ENCODE data around the gene ALDH3A1.

Gene ALDH3A1

GRCh38 chr17:19717031-19717360 is 31.1 kb downstream of the ALDH3A1 start:
- no peak for TF ChIP-seq TAF1 (IDR thresholded peaks at IDR 0.05; ENCODE audit: low read depth, low read length)
- no peak for TF ChIP-seq PAX5 (IDR thresholded peaks at IDR 0.05; ENCODE audit: insufficient read depth, low read length, severe bottlenecking)
- TF ChIP-seq POLR2AphosphoS5 (IDR thresholded peaks at IDR 0.05; ENCODE audit: low read depth, low read length): no peak
- no peak for TF ChIP-seq POLR2A (IDR thresholded peaks at IDR 0.05; ENCODE audit: low read depth, low read length)
- TF ChIP-seq POU2F2 (IDR thresholded peaks at IDR 0.05; ENCODE audit: low read depth, low read length): no peak
- TF ChIP-seq SPI1 (IDR thresholded peaks at IDR 0.05; ENCODE audit: low read depth, low read length): no peak
- no peak for DNase-seq (ENCODE audit: insufficient read length, low spot score)
- no peak for FAIRE-seq

- TF ChIP-seq POLR2AphosphoS5 (IDR thresholded peaks at IDR 0.05; ENCODE audit: low read depth, low read length) (no peak), TAF1 (IDR thresholded peaks at IDR 0.05; ENCODE audit: low read depth, low read length) (no peak), POLR2A (IDR thresholded peaks at IDR 0.05; ENCODE audit: low read depth, low read length) (no peak), PAX5 (IDR thresholded peaks at IDR 0.05; ENCODE audit: insufficient read depth, low read length, severe bottlenecking) (no peak), POU2F2 (IDR thresholded peaks at IDR 0.05; ENCODE audit: low read depth, low read length) (no peak), SPI1 (IDR thresholded peaks at IDR 0.05; ENCODE audit: low read depth, low read length) (no peak)
- DNase-seq (ENCODE audit: insufficient read length, low spot score) (no peak), FAIRE-seq (no peak)
Observed at GRCh38 chr17:19716108-19717030, 31.7 kb downstream of the ALDH3A1 start, which contains the start of gene SLC47A2. TSS of gene SLC47A2 (minus strand) at chr17:19716584. CDS start at chr17:19716555, 29 bp downstream.

- DNase-seq (ENCODE audit: insufficient read length, low spot score) (no peak), FAIRE-seq (no peak)
- TF ChIP-seq POLR2AphosphoS5 (IDR thresholded peaks at IDR 0.05; ENCODE audit: low read depth, low read length): no peak
- TF ChIP-seq TAF1 (IDR thresholded peaks at IDR 0.05; ENCODE audit: low read depth, low read length): no peak
- TF ChIP-seq POLR2A (IDR thresholded peaks at IDR 0.05; ENCODE audit: low read depth, low read length): no peak
- no peak for TF ChIP-seq POU2F2 (IDR thresholded peaks at IDR 0.05; ENCODE audit: low read depth, low read length)
- TF ChIP-seq SPI1 (IDR thresholded peaks at IDR 0.05; ENCODE audit: low read depth, low read length): no peak
- TF ChIP-seq PAX5 (IDR thresholded peaks at IDR 0.05; ENCODE audit: insufficient read depth, low read length, severe bottlenecking): no peak
Observed at GRCh38 chr17:19714542-19715411, 33.3 kb downstream of the ALDH3A1 start.

- TF ChIP-seq POU2F2 (IDR thresholded peaks at IDR 0.05; ENCODE audit: low read depth, low read length): no peak
- no peak for TF ChIP-seq POLR2AphosphoS5 (IDR thresholded peaks at IDR 0.05; ENCODE audit: low read depth, low read length)
- no peak for TF ChIP-seq TAF1 (IDR thresholded peaks at IDR 0.05; ENCODE audit: low read depth, low read length)
- TF ChIP-seq SPI1 (IDR thresholded peaks at IDR 0.05; ENCODE audit: low read depth, low read length): no peak
- TF ChIP-seq POLR2A (IDR thresholded peaks at IDR 0.05; ENCODE audit: low read depth, low read length): no peak
- no peak for TF ChIP-seq PAX5 (IDR thresholded peaks at IDR 0.05; ENCODE audit: insufficient read depth, low read length, severe bottlenecking)
- DNase-seq (ENCODE audit: insufficient read length, low spot score) (no peak), FAIRE-seq (no peak)
Observed at GRCh38 chr17:19713901-19714361, 34.2 kb downstream of the ALDH3A1 start.

- FAIRE-seq: no peak
- no peak for TF ChIP-seq POLR2AphosphoS5 (IDR thresholded peaks at IDR 0.05; ENCODE audit: low read depth, low read length)
- no peak for TF ChIP-seq SPI1 (IDR thresholded peaks at IDR 0.05; ENCODE audit: low read depth, low read length)
- no peak for TF ChIP-seq POLR2A (IDR thresholded peaks at IDR 0.05; ENCODE audit: low read depth, low read length)
- TF ChIP-seq PAX5 (IDR thresholded peaks at IDR 0.05; ENCODE audit: insufficient read depth, low read length, severe bottlenecking): no peak
- TF ChIP-seq TAF1 (IDR thresholded peaks at IDR 0.05; ENCODE audit: low read depth, low read length): no peak
- no peak for TF ChIP-seq POU2F2 (IDR thresholded peaks at IDR 0.05; ENCODE audit: low read depth, low read length)
- DNase-seq (ENCODE audit: insufficient read length, low spot score): no peak
Observed at GRCh38 chr17:19713462-19713861, 34.6 kb downstream of the ALDH3A1 start.

- FAIRE-seq: no peak
- DNase-seq (ENCODE audit: insufficient read length, low spot score): no peak
- TF ChIP-seq TAF1 (IDR thresholded peaks at IDR 0.05; ENCODE audit: low read depth, low read length): no peak
- TF ChIP-seq SPI1 (IDR thresholded peaks at IDR 0.05; ENCODE audit: low read depth, low read length): no peak
- no peak for TF ChIP-seq POLR2A (IDR thresholded peaks at IDR 0.05; ENCODE audit: low read depth, low read length)
- no peak for TF ChIP-seq PAX5 (IDR thresholded peaks at IDR 0.05; ENCODE audit: insufficient read depth, low read length, severe bottlenecking)
- no peak for TF ChIP-seq POLR2AphosphoS5 (IDR thresholded peaks at IDR 0.05; ENCODE audit: low read depth, low read length)
- no peak for TF ChIP-seq POU2F2 (IDR thresholded peaks at IDR 0.05; ENCODE audit: low read depth, low read length)
Observed at GRCh38 chr17:19712436-19713004, 35.6 kb downstream of the ALDH3A1 start.

GRCh38 chr17:19709841-19710240 is 38.3 kb downstream of the ALDH3A1 start:
- no peak for FAIRE-seq
- no peak for DNase-seq (ENCODE audit: insufficient read length, low spot score)
- no peak for TF ChIP-seq TAF1 (IDR thresholded peaks at IDR 0.05; ENCODE audit: low read depth, low read length)
- TF ChIP-seq PAX5 (IDR thresholded peaks at IDR 0.05; ENCODE audit: insufficient read depth, low read length, severe bottlenecking): no peak
- no peak for TF ChIP-seq SPI1 (IDR thresholded peaks at IDR 0.05; ENCODE audit: low read depth, low read length)
- TF ChIP-seq POLR2AphosphoS5 (IDR thresholded peaks at IDR 0.05; ENCODE audit: low read depth, low read length): no peak
- TF ChIP-seq POU2F2 (IDR thresholded peaks at IDR 0.05; ENCODE audit: low read depth, low read length): no peak
- TF ChIP-seq POLR2A (IDR thresholded peaks at IDR 0.05; ENCODE audit: low read depth, low read length): no peak

GRCh38 chr17:19708431-19709175 is 39.5 kb downstream of the ALDH3A1 start:
- DNase-seq (ENCODE audit: insufficient read length, low spot score): no peak
- TF ChIP-seq POLR2A (IDR thresholded peaks at IDR 0.05; ENCODE audit: low read depth, low read length): no peak
- TF ChIP-seq SPI1 (IDR thresholded peaks at IDR 0.05; ENCODE audit: low read depth, low read length): no peak
- no peak for TF ChIP-seq POLR2AphosphoS5 (IDR thresholded peaks at IDR 0.05; ENCODE audit: low read depth, low read length)
- no peak for TF ChIP-seq PAX5 (IDR thresholded peaks at IDR 0.05; ENCODE audit: insufficient read depth, low read length, severe bottlenecking)
- TF ChIP-seq POU2F2 (IDR thresholded peaks at IDR 0.05; ENCODE audit: low read depth, low read length): no peak
- no peak for TF ChIP-seq TAF1 (IDR thresholded peaks at IDR 0.05; ENCODE audit: low read depth, low read length)
- FAIRE-seq: no peak
